Skeletal muscle satellite cell (primary cell): Measurements from ENCODE around the gene COQ8A.

Source experiments
- H3K27me3 ChIP-seq: 2 replicates; pipeline ENCODE4 v1.7.0; 2013; ENCODE audit warnings: low read length; ENCODE audit not compliant: control insufficient read depth, insufficient read depth
- H3K36me3 ChIP-seq: 2 replicates; pipeline ENCODE4 v1.7.0; 2013; ENCODE audit warnings: mild to moderate bottlenecking, control low read depth, low read length; ENCODE audit not compliant: insufficient read depth
- H3K4me1 ChIP-seq: 2 replicates; pipeline ENCODE4 v1.7.0; 2013; ENCODE audit warnings: low read length; ENCODE audit not compliant: control insufficient read depth, insufficient read depth
- H3K4me2 ChIP-seq: 2 replicates; pipeline ENCODE4 v1.7.0; 2013; ENCODE audit warnings: mild to moderate bottlenecking, low read length
- H3K4me3 ChIP-seq: 2 replicates; pipeline ENCODE4 v1.7.0; 2013; ENCODE audit warnings: low read length
- H3K9ac ChIP-seq: 2 replicates; pipeline ENCODE4 v1.7.0; 2013; ENCODE audit warnings: mild to moderate bottlenecking, low read depth, low read length, moderate library complexity
- H3K9me3 ChIP-seq: replicated peaks from 2 replicates; pipeline ENCODE4 v1.7.0; 2013; ENCODE audit warnings: mild to moderate bottlenecking, control low read depth, low read length

The COQ8A gene

GRCh38 chr1:226964611-226965486 lies 24.8 kb downstream of the COQ8A start:
- no peak overlapping the region for H3K4me2 ChIP-seq
- no peaks in the 10 kb centered on the region for H3K9me3 ChIP-seq
- no peaks in the 10 kb centered on the region for H3K27me3 ChIP-seq
- no peaks in the 10 kb centered on the region for H3K36me3 ChIP-seq
- H3K4me3 ChIP-seq = no peak overlapping the region
- no peak overlapping the region for H3K9ac ChIP-seq
- H3K4me1 ChIP-seq = peaks cover 3% of the 10 kb centered on the region

- Histone ChIP-seq H3K27me3 (no peaks in the 10 kb centered on the region), H3K4me2 (no peak overlapping the region), H3K4me3 (no peak overlapping the region), H3K9ac (no peak overlapping the region), H3K9me3 (no peaks in the 10 kb centered on the region), H3K36me3 (no peaks in the 10 kb centered on the region), H3K4me1 (peaks cover 3% of the 10 kb centered on the region)
Measured at GRCh38 chr1:226965581-226966440, 25.7 kb downstream of the COQ8A start.

- Histone ChIP-seq H3K4me1 (peaks cover 3% of the 10 kb centered on the region), H3K9ac (no peak overlapping the region), H3K27me3 (no peaks in the 10 kb centered on the region), H3K4me3 (no peak overlapping the region), H3K36me3 (no peaks in the 10 kb centered on the region), H3K4me2 (no peak overlapping the region), H3K9me3 (no peaks in the 10 kb centered on the region)
Measured at GRCh38 chr1:226966683-226967082, 26.6 kb downstream of the COQ8A start.

GRCh38 chr1:226967665-226968064 lies 27.6 kb downstream of the COQ8A start:
- Histone ChIP-seq H3K4me1 (peaks cover 3% of the 10 kb centered on the region), H3K27me3 (no peaks in the 10 kb centered on the region), H3K36me3 (no peaks in the 10 kb centered on the region), H3K4me2 (no peak overlapping the region), H3K4me3 (no peak overlapping the region), H3K9ac (no peak overlapping the region), H3K9me3 (no peaks in the 10 kb centered on the region)

- H3K4me3 ChIP-seq = no peak overlapping the region
- no peaks in the 10 kb centered on the region for H3K9me3 ChIP-seq
- H3K4me2 ChIP-seq = no peak overlapping the region
- no peaks in the 10 kb centered on the region for H3K27me3 ChIP-seq
- H3K9ac ChIP-seq = no peak overlapping the region
- H3K4me1 ChIP-seq = peaks cover 7% of the 10 kb centered on the region
- no peaks in the 10 kb centered on the region for H3K36me3 ChIP-seq
Measured at GRCh38 chr1:226971765-226972164, 31.7 kb downstream of the COQ8A start.

- Histone ChIP-seq H3K27me3 (no peaks in the 10 kb centered on the region), H3K4me2 (no peak overlapping the region), H3K9me3 (no peaks in the 10 kb centered on the region), H3K4me1 (peaks cover 4% of the 10 kb centered on the region), H3K36me3 (no peaks in the 10 kb centered on the region), H3K9ac (no peak overlapping the region), H3K4me3 (no peak overlapping the region)
Measured at GRCh38 chr1:226972931-226973330, 32.8 kb downstream of the COQ8A start.

GRCh38 chr1:226973371-226973897 lies 33.3 kb downstream of the COQ8A start:
- no peak overlapping the region for H3K4me2 ChIP-seq
- H3K27me3 ChIP-seq = no peaks in the 10 kb centered on the region
- no peak overlapping the region for H3K4me3 ChIP-seq
- peaks cover 4% of the 10 kb centered on the region for H3K4me1 ChIP-seq
- no peak overlapping the region for H3K9ac ChIP-seq
- no peaks in the 10 kb centered on the region for H3K9me3 ChIP-seq
- H3K36me3 ChIP-seq = no peaks in the 10 kb centered on the region

GRCh38 chr1:226973898-226974543 lies 33.9 kb downstream of the COQ8A start:
- Histone ChIP-seq H3K4me1 (peaks cover 4% of the 10 kb centered on the region), H3K27me3 (no peaks in the 10 kb centered on the region), H3K9ac (no peak overlapping the region), H3K4me2 (no peak overlapping the region), H3K4me3 (no peak overlapping the region), H3K36me3 (no peaks in the 10 kb centered on the region), H3K9me3 (no peaks in the 10 kb centered on the region)

GRCh38 chr1:226974544-226975258 lies 34.6 kb downstream of the COQ8A start:
- H3K4me3 ChIP-seq = no peak overlapping the region
- H3K9ac ChIP-seq = no peak overlapping the region
- no peaks in the 10 kb centered on the region for H3K9me3 ChIP-seq
- peaks cover 4% of the 10 kb centered on the region for H3K4me1 ChIP-seq
- no peaks in the 10 kb centered on the region for H3K36me3 ChIP-seq
- no peaks in the 10 kb centered on the region for H3K27me3 ChIP-seq
- no peak overlapping the region for H3K4me2 ChIP-seq

- H3K27me3 ChIP-seq = no peaks in the 10 kb centered on the region
- H3K9me3 ChIP-seq = no peaks in the 10 kb centered on the region
- H3K36me3 ChIP-seq = no peaks in the 10 kb centered on the region
- H3K4me1 ChIP-seq = peaks cover 4% of the 10 kb centered on the region
- H3K4me2 ChIP-seq = no peak overlapping the region
- no peak overlapping the region for H3K9ac ChIP-seq
- no peak overlapping the region for H3K4me3 ChIP-seq
Measured at GRCh38 chr1:226975259-226976250, 35.5 kb downstream of the COQ8A start.
